HG03565 (cell line): ENCODE data around the gene C1orf50.
"Not testable (repeated sequence)": the region's sequence is repeated elsewhere in the genome, so short reads cannot be mapped to it uniquely, and the experiment has no call there.

Source experiments
- ATAC-seq: cut with Tn5 transposase; IDR thresholded peaks from one replicate; pipeline ENCODE4 v1.9.1; 2021; ENCODE audit warnings: mild to moderate bottlenecking, moderate library complexity; ENCODE audit not compliant: unreplicated experiment

C1orf50 gene

DNA sequence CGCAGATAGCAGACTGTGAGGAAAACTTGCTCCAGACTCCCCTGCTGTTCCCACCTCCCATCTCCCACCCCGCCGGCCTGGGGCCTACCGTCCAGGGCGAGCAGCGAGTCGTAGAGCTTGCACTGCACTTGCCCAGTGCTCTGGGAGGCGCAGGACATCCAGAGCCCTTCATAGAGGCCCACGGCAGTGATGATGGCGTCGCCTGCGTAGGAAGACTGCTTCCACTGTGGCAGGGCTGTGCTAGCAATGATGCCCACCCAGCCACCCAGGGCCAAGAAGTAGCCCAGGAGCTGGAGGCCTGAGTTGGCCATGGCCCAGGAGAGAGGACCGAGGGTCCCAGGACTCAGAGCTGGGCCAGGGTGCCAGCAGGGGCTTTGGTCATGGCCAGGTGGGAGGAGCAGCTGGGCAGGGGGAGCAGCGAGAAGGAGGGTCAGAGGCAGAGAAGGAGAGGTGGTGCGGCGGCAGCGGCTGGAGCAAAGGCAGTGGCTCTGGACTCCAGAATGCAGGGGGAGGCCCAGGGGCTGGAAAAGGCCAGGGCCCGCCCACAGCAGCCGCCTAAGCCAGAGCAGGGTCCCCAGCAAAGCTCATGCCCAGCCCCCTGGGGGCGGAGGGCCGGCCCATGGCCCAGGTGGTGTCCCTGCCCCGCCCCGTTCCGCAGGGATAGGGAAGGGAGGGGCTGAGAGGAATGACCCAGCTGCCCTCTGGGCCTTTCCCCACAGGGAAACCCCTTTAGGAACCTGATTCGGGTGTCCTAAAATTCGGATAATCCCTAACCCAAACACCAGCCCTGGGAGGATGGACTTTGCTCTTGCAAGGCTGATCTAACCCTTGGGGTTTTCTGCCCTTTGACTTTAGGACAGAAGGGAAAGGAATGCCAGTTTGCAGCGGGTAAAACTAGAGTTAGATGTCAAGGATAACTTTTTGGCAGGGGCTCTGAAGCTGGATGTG, 27.0 kb upstream of the C1orf50 start, which contains the start of gene CLDN19:
TSS of gene CLDN19 (minus strand) at position 484 of the 948 bp plus-strand sequence. CDS start at position 311, 173 bp downstream.
- no peak for ATAC-seq

DNA sequence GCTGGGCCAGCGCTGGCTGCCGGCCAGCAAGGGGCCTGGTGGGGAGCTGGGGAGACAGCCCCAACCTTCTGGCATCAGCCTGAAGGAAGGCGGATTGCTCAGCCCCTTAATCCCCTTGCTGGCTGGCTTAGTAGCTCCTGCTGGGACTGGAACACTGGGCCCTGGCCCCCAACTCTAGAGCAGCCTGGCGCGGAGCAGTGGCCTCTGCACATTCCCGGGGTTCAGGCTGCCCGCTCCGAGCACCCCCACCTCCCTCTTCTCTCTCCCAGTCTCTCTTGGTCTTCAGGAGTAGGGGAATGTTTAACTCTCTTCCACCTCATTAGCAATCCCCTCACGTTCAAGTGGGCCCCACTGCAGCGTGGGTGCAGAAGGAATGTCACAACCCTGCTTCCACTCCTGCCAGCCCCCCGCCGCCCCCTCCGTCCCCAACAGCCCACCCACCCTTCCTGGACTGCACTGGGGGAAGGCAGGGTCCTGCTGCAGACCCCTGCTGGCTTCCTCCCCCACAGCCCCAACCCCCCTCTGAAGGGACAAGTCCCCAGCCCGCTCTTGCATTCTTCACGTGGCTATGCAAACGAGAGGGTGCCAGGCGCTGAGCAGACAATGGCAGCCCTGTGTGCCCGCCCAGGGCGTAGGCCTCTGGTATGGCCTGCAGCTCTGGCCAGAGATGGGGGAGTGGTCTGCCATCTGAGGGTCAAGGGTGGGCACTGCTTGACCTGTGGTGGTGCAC, 26.0 kb upstream of the C1orf50 start:
- no peak for ATAC-seq

DNA sequence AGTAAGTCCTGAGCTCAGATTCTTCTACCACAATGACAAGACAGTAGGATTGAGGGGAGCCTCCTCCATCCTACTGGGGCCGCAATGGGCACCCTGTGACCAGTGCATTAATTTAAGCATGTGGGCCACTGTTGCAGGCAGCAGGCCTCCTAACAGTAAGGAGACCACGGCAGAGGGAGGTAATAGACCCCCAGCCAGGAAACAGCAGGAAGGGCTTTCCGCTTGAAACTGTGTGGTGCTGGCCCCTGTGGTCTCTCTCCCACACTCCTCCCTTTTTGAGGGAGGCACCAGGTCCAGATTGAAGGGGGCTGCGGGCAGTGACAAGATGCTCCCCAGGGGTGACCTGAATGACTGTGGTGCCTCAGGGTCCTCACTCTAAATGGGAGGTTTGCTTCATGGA, 25.3 kb upstream of the C1orf50 start:
- no peak for ATAC-seq

DNA sequence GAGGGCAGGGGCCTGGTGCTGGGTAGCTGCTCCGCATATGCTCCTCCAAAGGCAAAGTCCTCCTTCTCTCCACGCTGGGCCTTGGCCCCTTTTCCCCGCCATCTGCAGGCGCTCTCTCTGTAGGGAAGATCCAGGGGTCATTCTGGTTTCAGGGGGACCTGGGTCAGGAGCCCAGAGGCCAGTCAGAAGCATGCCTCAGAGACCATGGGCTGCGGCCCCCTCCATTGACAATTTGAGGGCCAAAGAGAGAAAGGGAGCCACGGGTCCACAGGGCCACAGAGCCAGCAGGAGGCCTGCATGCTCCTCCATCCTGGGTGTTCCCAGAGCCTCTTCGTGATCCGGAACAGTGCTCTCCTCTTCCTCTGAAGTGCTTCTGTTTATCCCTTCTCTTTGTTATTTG, 24.9 kb upstream of the C1orf50 start:
- no peak for ATAC-seq

DNA sequence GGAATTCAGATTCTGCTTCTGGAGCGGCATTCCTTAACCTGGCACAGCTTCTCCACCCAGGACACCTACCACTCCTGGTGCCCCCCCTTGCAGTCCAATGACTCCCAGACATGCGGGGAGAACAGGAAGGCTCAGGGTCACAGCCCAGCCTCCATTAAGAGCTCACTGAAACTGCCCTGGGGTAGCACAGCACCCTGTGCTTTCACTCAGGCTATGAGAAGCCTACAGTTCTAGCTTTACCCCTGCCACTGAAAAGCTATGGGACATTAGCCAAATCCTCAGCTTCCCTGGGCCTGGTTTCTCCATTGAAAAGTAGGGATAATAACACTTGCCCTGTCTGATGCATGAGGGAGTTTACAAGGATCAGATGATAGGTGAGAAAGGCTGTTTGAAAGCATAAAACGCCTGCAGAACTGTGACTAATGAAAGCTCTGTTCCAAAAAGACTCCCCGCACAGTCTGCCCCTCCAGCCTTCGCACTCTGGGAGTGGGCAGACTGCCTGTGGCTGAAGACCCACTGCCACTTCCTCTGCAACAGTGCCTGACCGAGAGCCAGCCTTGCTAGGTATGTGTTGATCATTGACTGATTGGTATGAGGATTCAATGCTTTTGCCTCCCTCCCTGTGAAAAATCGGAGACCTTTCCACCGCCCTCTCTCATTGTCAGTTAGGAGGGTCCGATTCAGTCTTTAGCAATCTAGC, 24.3 kb upstream of the C1orf50 start:
- no peak for ATAC-seq

DNA sequence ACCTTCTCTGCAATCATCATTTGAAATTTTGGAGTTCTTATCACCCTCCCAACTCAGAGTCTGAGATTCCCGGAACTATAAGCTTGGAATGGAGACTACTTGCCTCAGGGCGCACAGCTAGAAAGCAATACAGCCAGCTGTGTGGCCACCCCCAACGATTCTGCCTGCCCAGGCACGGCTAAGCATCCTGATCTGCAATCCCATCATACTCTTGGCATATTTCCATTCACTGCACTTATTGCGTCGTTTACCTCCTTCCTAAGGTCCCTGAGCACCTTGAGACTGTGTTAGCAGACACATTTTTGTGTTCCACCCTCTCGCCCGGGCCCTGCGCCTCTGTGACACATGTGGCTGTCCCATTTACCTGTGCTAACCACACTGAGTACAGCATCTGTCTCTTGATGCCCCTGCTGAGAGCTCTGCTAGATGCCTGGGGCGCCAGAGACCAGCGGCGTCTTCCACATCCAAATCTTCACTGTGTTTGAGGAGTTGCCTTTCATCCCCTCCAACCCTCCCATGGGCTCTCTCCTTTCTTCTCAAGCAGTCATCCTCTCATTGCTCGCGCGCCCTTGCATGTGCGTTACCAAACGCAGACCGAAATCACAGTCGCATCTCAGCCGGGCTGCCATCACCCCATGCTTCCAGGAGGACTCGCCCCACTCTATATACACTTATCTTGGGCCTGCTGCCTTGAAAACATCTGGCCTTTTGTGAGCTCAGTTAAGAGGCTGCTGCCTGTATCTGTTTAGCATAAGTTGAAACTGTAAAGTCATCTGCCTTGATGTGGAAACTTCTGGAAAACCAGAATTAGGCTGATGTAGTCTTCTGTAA, 23.5 kb upstream of the C1orf50 start:
- ATAC-seq: no peak

DNA sequence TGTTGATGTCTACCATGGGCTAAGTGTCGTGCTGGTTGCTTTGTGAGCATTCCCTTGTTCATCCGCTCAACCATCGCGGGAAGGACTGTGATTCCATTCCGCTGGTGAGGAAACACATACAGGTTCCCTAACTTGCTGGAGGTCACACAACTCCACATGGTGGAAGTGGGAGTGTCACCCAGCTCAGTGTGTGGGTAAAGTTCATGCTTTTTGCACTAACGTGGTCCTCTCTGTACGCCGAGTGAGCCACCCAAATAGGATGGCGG, 23.0 kb upstream of the C1orf50 start:
- no peak for ATAC-seq

DNA sequence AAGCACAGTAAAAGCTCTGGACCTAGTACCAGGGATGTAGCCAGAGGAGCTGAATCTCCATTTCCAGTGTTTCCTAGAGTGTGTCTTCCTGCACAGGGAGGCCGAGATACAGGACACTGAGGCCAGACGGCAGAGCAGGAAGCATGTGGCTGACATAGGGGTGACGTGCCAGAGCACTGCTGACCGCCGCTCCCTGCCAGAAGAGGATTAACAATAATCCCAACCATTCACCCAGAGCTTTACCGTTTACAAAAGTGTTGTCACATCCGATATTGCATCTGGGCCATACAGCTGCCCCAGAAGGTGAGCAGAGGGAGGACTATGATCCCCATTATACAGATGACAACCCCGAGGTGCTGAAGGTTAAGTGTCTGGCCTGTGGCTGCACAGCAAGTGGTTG, 21.2 kb upstream of the C1orf50 start:
- ATAC-seq: no peak

DNA sequence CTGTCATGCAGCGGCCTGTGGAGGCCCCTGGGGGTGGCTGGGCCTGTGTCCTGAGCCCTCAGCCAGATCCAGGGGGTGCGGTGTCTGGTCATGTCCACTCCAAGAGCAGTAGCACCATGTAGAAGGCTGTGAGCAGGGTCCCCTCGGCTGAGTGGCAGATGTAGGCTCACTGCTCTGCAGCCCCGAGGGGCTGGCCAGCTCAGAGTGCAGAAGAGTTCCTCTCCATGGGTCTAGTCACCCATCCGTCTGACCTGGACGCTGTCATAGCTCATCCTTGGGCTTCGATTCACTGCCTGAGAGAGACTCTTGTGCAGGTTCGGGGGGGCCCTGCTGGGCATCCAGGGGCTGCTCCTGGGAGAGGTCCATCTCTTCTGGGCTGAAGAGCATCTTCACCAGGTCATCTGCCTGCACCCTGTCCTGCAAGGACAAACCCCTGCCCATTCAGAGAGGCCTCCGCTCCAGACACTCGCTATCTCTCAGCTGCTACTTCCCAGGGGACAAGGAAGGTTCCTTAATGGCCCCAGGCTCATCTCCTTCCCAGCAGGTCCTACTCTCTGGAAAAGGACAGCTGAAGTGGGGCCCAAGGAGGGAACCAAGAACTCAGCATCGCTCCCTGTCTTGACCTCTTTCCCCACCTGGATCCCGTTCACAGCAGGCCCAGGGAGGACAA, 20.5 kb upstream of the C1orf50 start:
- ATAC-seq: no peak

DNA sequence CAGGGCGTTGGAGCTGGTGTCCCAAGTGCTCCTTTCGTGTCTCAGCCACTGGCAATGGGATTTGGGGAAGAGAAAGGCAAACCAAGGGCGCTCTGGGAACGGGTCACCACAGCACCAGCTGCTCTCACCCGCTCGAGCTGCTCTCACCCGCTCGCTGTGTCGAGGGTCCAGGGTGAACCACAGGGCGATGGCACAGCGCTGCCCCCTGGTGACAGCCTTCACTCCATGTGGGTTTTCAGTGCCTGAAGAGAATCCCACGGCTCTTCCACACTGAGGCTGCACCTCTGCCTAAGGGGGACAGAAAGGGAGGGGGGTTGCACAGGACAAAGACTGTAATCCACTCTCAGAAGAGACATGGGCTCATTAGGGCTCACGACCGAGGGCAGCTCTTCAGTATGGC, 19.9 kb upstream of the C1orf50 start:
- no peak for ATAC-seq

DNA sequence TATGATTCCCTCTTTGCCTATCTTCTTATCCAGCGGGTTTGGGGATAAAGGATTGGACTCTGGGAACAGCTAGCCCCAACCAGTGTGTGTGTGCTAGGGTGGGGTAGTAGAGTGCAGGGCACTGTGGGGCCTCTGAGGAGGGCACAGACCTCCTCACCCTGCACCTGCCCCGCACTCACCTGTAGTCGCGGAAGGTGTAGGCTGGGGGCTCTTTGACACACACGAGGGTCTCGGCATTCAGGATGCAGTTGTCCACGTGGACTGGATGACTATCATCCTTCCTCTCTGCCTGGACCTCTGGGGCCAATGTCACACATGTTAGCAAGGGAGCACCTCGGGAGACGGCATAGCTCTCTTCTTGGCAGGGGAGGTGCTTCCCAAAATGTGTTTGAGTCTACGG, 19.0 kb upstream of the C1orf50 start:
- ATAC-seq: no peak

DNA sequence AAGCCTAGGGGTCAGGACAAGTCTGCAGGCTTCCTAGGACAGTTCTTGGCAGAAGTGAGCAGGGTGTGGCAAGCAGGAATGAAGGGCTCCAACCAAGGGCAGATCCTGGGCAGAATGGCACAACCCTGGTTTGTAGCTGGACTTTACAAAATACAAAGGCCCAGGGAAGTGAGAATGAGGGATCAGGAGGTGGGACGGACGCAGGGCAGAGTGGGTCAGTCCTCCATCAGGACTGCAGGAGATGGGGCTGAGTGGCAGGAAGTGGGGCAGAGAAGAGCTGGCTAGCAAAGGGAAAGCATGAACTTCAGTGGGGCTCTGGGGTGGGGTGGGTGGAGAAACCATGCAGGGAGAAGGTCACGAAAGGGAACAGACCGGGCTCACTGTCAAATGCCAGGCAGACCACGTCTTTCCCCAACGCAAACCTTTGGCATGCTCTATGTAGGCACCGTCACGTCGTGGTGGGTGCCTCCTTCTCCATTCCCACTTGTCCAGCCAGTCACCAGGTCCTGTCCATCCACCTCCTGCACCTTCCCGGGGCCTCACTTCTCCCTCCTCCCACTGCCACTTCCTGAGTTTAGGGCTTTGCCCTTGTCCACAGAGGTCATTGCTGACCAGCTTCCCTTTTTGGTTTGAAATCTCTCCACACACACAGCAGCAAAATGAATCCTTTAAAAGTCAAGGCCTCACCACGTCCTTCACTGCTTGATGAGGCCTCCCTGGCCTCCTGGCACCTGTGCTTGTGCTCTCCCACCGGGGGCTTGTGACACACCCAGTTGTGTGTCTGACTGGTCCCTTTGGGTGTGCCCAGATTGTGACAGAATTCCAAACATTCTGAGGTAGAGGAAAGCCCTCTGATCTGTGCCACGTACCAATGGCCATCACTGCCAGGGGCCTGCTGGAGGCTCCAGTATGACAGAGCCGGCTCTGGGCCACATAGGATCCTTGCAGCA, 18.3 kb upstream of the C1orf50 start:
- no peak for ATAC-seq

DNA sequence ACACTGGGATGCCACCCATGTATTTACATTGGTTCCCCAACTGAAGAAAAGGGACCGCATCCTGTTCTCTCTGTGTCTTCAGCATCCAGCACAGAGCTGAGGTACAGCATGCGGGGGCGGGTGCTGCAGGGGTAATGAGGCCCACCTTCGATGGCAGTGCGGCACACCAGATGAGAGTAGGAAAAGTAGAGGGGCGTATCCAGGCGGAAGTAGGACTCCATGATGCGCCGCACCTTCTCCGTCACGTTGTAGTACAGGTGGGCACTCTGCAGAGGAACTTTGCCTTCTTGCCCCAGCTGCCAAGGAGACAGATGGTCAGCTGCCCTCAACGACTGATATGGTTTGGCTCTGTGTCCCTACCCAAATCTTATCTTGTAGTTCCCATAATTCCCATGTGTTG, 17.0 kb upstream of the C1orf50 start:
- ATAC-seq: no peak

DNA sequence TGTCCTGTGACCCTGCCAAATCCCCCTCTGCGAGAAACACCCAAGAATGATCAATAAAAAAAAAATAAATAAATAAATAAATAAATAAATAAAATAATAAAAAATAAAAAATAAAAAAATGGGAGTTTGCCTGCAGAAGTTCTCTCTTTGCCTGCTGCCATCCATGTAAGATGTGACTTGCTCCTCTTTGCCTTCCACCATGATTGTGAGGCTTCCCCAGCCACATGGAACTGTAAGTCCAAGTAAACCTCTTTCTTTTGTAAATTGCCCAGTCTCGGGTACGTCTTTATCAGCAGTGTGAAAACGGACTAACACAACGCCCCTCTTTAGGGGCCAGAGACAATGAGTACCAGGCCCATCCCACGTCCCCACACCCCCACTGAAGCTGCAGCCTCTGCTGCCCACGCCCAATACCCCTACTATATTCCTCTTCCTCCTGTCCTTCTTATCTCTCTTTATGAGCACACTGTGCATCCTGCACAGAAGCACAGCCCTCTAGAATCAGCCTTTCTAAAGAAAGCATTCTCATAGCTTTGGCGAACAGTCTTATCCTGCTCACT, 15.5 kb upstream of the C1orf50 start:
- not testable (repeated sequence) for ATAC-seq

DNA sequence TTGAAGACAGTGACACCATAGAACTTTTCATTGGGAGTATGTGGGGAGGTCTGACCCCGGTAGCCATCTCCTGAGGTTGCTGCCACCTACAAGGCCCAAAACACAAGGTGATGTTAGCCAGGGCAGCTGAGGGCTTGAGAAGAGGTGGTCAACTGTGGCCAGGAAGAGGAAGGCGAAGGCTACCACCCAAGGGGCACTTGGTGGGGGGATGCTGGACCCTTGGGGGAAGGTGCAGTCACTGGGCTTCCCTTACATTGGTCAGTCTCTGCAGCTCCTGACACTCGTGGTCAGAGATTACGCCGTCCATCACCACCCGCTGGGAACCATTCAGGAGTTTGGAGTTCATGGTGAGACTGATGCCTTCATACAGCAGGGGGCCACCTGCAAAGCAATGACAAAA, 14.8 kb upstream of the C1orf50 start:
- ATAC-seq: no peak

DNA sequence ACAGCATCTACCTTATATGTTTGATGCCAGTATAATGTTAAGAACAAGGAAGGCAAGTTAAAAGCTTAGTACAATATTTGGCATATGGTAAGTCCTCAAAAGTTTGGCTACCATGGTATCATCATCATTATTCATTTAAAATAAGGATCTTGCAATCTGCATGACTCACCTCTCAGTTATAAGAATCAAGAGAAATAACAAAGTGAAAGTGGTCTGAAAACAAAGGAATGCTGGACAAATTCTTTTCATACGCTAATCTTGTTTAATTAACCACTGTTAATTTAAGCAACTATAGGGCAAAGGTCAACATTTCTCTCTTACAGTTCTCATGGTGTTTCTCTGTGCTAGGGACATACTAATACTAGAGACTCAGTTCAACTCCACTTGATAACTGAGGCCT, 14.0 kb upstream of the C1orf50 start:
- no peak for ATAC-seq

DNA sequence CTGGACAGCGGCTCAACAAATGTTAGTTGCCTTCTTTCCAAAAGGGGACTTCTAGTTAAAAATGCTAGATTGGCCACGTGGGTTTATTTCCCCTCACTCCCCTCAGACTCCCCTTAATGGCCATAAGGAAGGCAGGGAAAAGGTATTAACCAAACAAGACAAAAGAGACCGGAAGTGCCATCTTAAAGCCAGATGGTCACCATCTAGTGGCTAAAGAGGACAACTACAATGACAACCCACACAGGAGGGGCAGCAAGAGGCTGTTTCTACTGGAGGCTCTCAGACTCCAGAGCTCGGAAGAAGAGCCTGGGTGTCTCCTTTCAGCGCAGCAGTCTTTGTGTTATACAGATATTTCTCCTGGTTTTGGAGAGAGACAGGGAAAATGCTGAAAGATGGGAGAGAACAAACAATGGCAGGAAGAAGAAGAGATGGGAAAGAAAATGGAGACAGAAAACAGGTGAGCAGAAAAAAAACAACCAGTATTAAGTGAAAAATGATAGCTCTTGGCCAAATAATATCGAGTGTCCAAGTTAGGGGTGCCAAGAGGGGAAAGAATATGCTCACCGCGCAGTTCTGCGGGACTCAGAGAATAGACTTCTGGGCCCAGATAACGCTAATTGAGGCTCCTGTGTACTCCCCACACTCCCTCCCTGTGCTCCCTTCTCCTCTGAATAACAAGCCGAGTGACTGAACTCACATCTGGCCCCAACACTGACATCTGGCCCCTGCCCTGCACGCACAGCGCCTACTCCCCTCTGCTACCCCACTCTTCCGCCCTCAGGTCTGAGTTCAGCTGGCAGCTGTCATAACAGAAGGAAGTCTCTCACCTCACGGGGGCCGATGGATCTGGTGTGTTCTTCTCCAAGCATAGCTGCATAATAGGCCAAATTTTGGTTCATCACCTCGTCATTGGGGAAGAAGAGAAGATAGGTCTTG, 9.8 kb upstream of the C1orf50 start:
- no peak for ATAC-seq

DNA sequence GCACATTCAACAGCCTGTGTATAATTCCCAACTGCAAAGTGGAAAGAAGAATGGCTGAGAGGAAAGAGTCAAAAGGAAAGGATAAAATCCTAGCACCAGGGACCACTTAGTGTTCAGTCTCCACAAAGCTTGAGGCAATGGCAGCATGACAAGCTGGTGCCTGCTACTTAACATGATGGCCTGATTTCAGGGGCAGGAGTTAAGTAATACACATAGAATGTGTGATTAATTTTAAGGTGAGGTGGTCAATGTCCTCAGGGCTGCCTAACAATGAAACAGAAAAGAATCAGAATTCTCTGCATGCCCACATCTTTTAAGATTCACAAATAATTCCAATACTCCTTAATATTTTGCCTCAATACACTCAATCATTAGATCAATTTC, 9.2 kb upstream of the C1orf50 start:
- no peak for ATAC-seq
